ENCODE measurements around the gene GLYAT.

Gene GLYAT

GRCh38 chr11:58769308-58769707, 37.6 kb upstream of the GLYAT start:
- Histone ChIP-seq H3K4me3 (ENCODE audit: low read length) (no peak overlapping the region), H3K9me3 (ENCODE audit: control insufficient read depth, low read length) (no peaks in the 10 kb centered on the region), H3K36me3 (ENCODE audit: control insufficient read depth, insufficient read depth, low read length) (no peaks in the 10 kb centered on the region), H3K27me3 (ENCODE audit: control insufficient read depth, insufficient read depth, low read length) (no peaks in the 10 kb centered on the region), H3K4me1 (ENCODE audit: control insufficient read depth, insufficient read depth, low read length) (no peaks in the 10 kb centered on the region), H3K9ac (ENCODE audit: low read length) (no peak overlapping the region)

- no peak overlapping the region for H3K4me3 ChIP-seq (ENCODE audit: low read length)
- H3K36me3 ChIP-seq (ENCODE audit: control insufficient read depth, insufficient read depth, low read length): no peaks in the 10 kb centered on the region
- no peaks in the 10 kb centered on the region for H3K27me3 ChIP-seq (ENCODE audit: control insufficient read depth, insufficient read depth, low read length)
- H3K9ac ChIP-seq (ENCODE audit: low read length): no peak overlapping the region
- no peaks in the 10 kb centered on the region for H3K9me3 ChIP-seq (ENCODE audit: control insufficient read depth, low read length)
- H3K4me1 ChIP-seq (ENCODE audit: control insufficient read depth, insufficient read depth, low read length): no peaks in the 10 kb centered on the region
These were observed 36.4 kb upstream of the GLYAT start for GRCh38 chr11:58768137-58768536.

GRCh38 chr11:58765078-58765477, 33.3 kb upstream of the GLYAT start:
- Histone ChIP-seq H3K36me3 (ENCODE audit: control insufficient read depth, insufficient read depth, low read length) (no peaks in the 10 kb centered on the region), H3K4me1 (ENCODE audit: control insufficient read depth, insufficient read depth, low read length) (no peaks in the 10 kb centered on the region), H3K4me3 (ENCODE audit: low read length) (no peak overlapping the region), H3K9ac (ENCODE audit: low read length) (no peak overlapping the region), H3K9me3 (ENCODE audit: control insufficient read depth, low read length) (no peaks in the 10 kb centered on the region), H3K27me3 (ENCODE audit: control insufficient read depth, insufficient read depth, low read length) (no peaks in the 10 kb centered on the region)

GRCh38 chr11:58763120-58763490, 31.4 kb upstream of the GLYAT start:
- no peak overlapping the region for H3K4me3 ChIP-seq (ENCODE audit: low read length)
- no peaks in the 10 kb centered on the region for H3K36me3 ChIP-seq (ENCODE audit: control insufficient read depth, insufficient read depth, low read length)
- no peaks in the 10 kb centered on the region for H3K9me3 ChIP-seq (ENCODE audit: control insufficient read depth, low read length)
- H3K4me1 ChIP-seq (ENCODE audit: control insufficient read depth, insufficient read depth, low read length): no peaks in the 10 kb centered on the region
- no peak overlapping the region for H3K9ac ChIP-seq (ENCODE audit: low read length)
- no peaks in the 10 kb centered on the region for H3K27me3 ChIP-seq (ENCODE audit: control insufficient read depth, insufficient read depth, low read length)

DNA sequence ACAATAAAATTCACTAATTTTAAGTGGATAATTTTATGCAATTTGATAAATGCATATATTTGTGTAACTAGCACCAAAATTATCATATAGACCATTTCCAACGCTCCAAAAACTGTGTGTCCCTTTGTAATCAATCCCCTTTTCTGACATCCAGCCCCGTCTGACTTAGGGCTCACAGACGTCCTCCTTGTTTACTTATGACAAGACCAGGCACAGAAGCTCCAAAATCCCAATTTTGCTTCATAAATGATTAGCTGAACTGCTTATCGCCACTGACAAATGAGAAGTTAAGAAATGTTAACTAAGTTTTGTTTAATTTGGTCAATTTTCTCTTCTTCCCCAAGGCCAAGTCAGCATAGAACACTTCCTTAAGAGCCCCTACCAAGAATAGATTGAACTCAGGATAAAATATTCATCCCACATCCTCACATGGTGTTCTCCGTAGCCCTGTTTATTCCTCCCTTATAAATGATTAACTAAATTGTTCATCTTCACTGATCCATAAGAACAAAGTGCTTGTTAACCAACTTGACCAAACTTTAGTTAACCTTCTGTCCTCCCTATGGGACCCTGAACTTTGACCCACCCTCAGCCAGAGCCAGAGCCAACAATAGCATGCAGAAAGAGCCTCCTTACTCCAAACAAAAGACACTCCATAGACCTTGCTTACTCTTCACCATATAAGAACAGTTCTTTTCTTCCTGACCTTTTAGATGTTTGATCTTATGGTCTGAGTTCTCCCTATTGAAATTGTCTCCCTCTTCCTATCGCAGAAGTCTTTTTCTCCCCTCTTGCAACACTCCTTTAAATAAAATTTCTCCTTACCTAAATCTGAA, 30.8 kb upstream of the GLYAT start:
- Histone ChIP-seq H3K4me1 (ENCODE audit: control insufficient read depth, insufficient read depth, low read length) (no peaks in the 10 kb centered on the region), H3K36me3 (ENCODE audit: control insufficient read depth, insufficient read depth, low read length) (no peaks in the 10 kb centered on the region), H3K4me3 (ENCODE audit: low read length) (no peak overlapping the region), H3K9me3 (ENCODE audit: control insufficient read depth, low read length) (no peaks in the 10 kb centered on the region), H3K9ac (ENCODE audit: low read length) (no peak overlapping the region), H3K27me3 (ENCODE audit: control insufficient read depth, insufficient read depth, low read length) (no peaks in the 10 kb centered on the region)

DNA sequence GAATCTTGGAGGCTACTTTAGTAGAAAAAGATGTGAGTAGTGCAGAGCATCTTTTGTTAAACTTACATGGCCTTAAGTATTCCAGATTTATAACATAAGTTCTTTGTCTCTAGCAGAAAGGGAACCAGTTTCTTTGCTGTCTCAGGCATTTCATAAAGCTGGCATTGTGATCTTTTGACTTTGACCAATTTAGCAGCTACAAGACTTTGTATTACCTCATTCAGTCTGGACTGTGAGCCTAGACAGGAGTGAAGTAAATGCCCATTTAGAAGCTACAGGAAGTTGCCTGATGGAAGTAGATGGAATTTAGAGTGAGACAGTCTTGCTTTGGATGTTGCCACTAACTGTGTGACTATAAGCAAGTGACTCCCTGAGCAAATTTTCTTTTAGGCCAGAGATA, 25.7 kb upstream of the GLYAT start:
- Histone ChIP-seq H3K27me3 (ENCODE audit: control insufficient read depth, insufficient read depth, low read length) (no peaks in the 10 kb centered on the region), H3K36me3 (ENCODE audit: control insufficient read depth, insufficient read depth, low read length) (no peaks in the 10 kb centered on the region), H3K4me3 (ENCODE audit: low read length) (no peak overlapping the region), H3K9ac (ENCODE audit: low read length) (no peak overlapping the region), H3K9me3 (ENCODE audit: control insufficient read depth, low read length) (no peaks in the 10 kb centered on the region), H3K4me1 (ENCODE audit: control insufficient read depth, insufficient read depth, low read length) (no peaks in the 10 kb centered on the region)

- no peak overlapping the region for H3K9ac ChIP-seq (ENCODE audit: low read length)
- H3K4me3 ChIP-seq (ENCODE audit: low read length): no peak overlapping the region
- no peaks in the 10 kb centered on the region for H3K4me1 ChIP-seq (ENCODE audit: control insufficient read depth, insufficient read depth, low read length)
- H3K36me3 ChIP-seq (ENCODE audit: control insufficient read depth, insufficient read depth, low read length): no peaks in the 10 kb centered on the region
- H3K9me3 ChIP-seq (ENCODE audit: control insufficient read depth, low read length): no peaks in the 10 kb centered on the region
- H3K27me3 ChIP-seq (ENCODE audit: control insufficient read depth, insufficient read depth, low read length): no peaks in the 10 kb centered on the region
These were observed 14.1 kb upstream of the GLYAT start for GRCh38 chr11:58745705-58746364.

DNA sequence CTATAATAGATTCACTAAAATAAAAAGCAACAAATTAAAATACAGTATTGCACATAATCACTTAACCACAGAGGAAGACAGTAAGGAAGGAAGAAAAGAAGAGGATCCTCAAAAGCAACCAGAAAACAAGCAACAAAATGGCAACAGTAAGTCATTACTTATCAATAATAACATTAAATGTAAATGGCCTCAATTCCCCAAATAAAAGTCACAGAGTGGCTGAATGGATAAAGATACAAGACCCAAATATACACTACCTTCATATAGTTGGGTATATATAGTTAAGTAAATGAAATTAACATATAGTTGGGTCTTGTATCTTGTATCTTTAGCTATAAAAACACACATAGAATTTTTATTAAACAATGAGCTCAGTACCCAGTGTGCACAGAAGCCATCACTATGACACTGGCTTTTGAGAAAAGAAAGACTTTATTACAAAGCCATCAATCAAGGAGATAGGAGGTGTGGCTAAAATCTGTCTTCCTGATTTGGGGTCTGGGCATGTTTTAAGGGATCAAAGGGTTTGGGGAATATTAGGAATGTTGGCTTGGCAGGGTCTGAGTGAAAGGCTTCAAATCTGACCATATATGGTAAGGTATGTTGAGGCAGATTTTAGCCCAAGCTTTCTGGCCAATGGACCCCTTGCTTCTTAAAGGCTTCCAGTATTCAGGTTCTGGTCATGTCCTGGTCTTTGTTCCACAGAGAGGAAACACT, 13.4 kb upstream of the GLYAT start:
- no peak overlapping the region for H3K4me3 ChIP-seq (ENCODE audit: low read length)

DNA sequence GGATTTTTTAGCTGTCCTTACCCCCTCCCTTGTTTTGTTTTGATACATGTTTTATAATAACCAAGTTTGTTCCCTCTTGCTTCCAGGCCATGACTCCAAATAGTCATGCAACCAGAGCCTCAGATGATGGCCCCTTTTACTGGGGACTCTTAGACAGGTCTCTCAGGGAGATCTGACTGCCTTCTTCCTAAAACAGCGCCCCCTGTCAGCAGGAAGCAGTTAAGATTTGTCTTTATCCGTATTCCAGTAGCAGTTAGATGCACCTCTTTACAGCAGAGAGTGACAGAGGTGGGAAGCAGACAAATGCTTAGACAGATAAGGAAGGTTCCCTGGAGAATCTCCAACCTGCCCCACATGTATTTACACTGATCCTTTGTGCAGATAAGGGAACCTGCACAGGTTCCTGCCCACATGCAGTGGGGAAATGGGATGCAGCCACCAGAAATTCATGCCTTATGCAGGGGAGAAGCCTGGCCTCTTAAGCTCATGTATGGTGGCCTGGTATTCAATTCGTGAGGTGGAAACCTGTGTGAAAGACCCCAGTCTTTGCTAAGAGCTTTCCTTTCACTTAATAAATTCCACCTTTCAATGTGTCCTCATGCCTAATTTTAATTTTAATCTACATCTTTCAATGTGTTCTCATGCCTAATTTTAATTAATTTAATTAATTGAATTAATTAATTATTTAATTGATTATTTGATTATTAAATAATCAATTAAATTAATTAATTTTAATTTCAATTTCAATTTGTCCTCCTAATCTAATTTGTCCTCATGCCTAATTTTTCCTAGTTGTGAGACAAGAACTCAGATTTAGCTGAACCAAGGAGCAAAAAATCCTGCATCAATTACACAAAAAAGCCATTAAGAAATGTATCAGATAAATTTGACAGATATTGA, 11.5 kb upstream of the GLYAT start:
- Histone ChIP-seq H3K36me3 (ENCODE audit: control insufficient read depth, insufficient read depth, low read length) (no peaks in the 10 kb centered on the region), H3K4me3 (ENCODE audit: low read length) (no peak overlapping the region), H3K27me3 (ENCODE audit: control insufficient read depth, insufficient read depth, low read length) (no peaks in the 10 kb centered on the region), H3K9me3 (ENCODE audit: control insufficient read depth, low read length) (no peaks in the 10 kb centered on the region), H3K4me1 (ENCODE audit: control insufficient read depth, insufficient read depth, low read length) (no peaks in the 10 kb centered on the region), H3K9ac (ENCODE audit: low read length) (no peak overlapping the region)

More for the DNA sequence above, 13.4 kb upstream of the GLYAT start:
- H3K9me3 ChIP-seq (ENCODE audit: control insufficient read depth, low read length): no peaks in the 10 kb centered on the region
- H3K4me1 ChIP-seq (ENCODE audit: control insufficient read depth, insufficient read depth, low read length): no peaks in the 10 kb centered on the region
- H3K36me3 ChIP-seq (ENCODE audit: control insufficient read depth, insufficient read depth, low read length): no peaks in the 10 kb centered on the region
- H3K27me3 ChIP-seq (ENCODE audit: control insufficient read depth, insufficient read depth, low read length): no peaks in the 10 kb centered on the region
- no peak overlapping the region for H3K9ac ChIP-seq (ENCODE audit: low read length)

DNA sequence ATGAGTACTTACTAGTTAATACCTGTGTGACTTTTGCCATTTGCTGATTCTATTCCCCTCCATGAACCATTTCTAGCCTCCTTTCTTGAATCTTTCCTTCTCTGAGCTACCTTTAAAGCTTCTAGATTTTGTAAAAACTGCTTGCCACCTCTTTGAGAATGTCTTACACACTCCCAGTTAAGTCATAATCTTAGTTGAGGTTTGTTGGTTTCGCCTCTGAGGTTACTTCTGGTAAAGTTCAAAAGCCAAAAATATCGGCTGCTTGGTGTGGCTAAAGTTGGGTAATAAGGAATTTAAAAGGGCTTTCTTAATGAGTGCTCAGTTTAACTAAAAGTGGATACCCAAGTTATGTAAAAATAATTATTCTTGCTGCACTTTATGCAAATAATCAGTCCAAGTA, 10.4 kb upstream of the GLYAT start:
- Histone ChIP-seq H3K36me3 (ENCODE audit: control insufficient read depth, insufficient read depth, low read length) (no peaks in the 10 kb centered on the region), H3K9me3 (ENCODE audit: control insufficient read depth, low read length) (no peaks in the 10 kb centered on the region), H3K4me1 (ENCODE audit: control insufficient read depth, insufficient read depth, low read length) (no peaks in the 10 kb centered on the region), H3K9ac (ENCODE audit: low read length) (no peak overlapping the region), H3K4me3 (ENCODE audit: low read length) (no peak overlapping the region), H3K27me3 (ENCODE audit: control insufficient read depth, insufficient read depth, low read length) (no peaks in the 10 kb centered on the region)

GRCh38 chr11:58741127-58741526, 9.4 kb upstream of the GLYAT start:
- Histone ChIP-seq H3K9ac (ENCODE audit: low read length) (no peak overlapping the region), H3K36me3 (ENCODE audit: control insufficient read depth, insufficient read depth, low read length) (no peaks in the 10 kb centered on the region), H3K9me3 (ENCODE audit: control insufficient read depth, low read length) (no peaks in the 10 kb centered on the region), H3K4me1 (ENCODE audit: control insufficient read depth, insufficient read depth, low read length) (no peaks in the 10 kb centered on the region), H3K27me3 (ENCODE audit: control insufficient read depth, insufficient read depth, low read length) (no peaks in the 10 kb centered on the region), H3K4me3 (ENCODE audit: low read length) (no peak overlapping the region)

Measured in mucosa of stomach (tissue), 1 donor.